HG02759 (cell line): ENCODE data around the gene RABGAP1L.
"Not testable (repeated sequence)": the region's sequence is repeated elsewhere in the genome, so short reads cannot be mapped to it uniquely, and the experiment has no call there.

ENCODE experiments used
- ATAC-seq: cut with Tn5 transposase; IDR thresholded peaks from one replicate; pipeline ENCODE4 v1.9.1; 2021; ENCODE audit warnings: mild to moderate bottlenecking, moderate library complexity; ENCODE audit not compliant: unreplicated experiment

Gene RABGAP1L

DNA sequence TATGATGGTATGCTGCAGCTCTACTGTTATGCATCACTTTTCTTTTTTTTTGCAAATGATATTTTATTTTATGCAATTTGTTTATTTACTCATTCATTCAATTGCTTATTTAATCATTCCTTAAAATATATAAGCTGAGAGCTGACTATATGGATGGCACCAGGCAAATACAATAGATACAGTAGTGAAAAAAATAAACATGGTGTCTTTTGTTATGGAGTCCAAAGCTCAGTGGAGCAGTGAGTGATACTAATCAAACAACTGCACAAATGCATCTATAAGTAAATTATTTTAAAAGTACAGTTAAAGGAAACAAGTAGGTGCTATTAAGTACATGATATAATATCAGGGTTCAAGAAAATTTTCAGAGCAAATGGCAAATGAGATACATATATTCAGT is 534.2 kb downstream of the RABGAP1L start:
- ATAC-seq, result not testable (repeated sequence)

GRCh38 chr1:174696026-174696821 is 536.9 kb downstream of the RABGAP1L start:
- no peak for ATAC-seq

GRCh38 chr1:174700314-174700713 is 541.0 kb downstream of the RABGAP1L start:
- no peak for ATAC-seq

- ATAC-seq, result no peak
Measured at GRCh38 chr1:174700775-174701174, 541.5 kb downstream of the RABGAP1L start.

- ATAC-seq, result no peak
Measured at GRCh38 chr1:174701565-174701964, 542.2 kb downstream of the RABGAP1L start.

GRCh38 chr1:174702011-174702410 is 542.7 kb downstream of the RABGAP1L start:
- no peak for ATAC-seq

DNA sequence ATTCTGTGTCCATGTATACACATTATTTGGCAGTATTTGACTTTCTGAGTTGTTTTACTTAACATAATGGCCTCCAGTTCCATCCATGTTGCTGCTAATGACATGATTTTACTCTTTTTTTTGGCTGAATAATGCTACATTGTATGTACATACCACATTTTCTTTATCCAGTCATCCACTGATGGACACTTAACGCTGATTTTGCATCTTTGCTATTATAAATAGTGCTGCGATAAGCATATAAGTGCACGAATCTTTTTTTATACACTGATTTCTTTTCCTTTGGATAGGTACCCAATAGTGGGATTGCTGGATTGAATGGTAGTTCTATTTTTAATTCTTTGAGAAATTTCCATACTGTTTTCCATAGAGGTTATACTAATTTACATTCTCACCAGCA is 544.0 kb downstream of the RABGAP1L start:
- ATAC-seq, result no peak

DNA sequence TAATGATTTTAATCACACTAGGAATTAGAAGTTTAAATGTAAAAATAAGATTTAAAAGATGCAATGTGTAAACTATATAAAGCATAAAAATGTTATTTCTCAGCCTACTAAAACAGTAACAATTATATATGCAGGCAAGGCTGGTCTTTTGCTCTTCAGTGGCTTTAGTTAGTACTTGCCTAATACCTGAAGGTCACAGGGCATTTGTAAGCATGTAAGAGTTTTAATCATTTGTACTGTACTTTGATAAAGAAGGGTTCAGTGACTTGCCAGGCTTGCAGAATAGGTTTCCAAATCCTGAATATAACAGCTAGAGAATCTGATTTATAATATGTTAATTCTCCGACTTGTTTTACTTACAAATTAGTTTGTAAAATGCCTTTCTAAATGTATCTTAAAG is 545.0 kb downstream of the RABGAP1L start:
- no peak for ATAC-seq

GRCh38 chr1:174710868-174711845 is 551.8 kb downstream of the RABGAP1L start:
- ATAC-seq, result no peak

DNA sequence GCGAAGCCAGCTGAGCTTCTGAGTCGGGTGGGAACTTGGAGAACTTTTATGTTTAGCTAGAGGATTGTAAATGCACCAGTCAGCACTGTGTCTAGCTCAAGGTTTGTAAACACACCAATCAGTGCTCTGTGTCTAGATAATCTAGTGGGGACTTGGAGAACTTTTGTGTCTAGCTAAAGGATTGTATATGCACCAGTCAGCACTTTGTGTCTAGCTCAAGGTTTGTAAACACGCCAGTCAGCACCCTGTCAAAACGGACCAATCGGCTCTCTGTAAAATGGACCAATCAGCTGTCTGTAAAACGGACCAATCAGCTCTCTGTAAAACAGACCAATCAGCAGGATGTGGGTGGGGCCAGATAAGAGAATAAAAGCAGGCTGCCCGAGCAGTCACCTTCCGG is 552.5 kb downstream of the RABGAP1L start:
- not testable (repeated sequence) for ATAC-seq

DNA sequence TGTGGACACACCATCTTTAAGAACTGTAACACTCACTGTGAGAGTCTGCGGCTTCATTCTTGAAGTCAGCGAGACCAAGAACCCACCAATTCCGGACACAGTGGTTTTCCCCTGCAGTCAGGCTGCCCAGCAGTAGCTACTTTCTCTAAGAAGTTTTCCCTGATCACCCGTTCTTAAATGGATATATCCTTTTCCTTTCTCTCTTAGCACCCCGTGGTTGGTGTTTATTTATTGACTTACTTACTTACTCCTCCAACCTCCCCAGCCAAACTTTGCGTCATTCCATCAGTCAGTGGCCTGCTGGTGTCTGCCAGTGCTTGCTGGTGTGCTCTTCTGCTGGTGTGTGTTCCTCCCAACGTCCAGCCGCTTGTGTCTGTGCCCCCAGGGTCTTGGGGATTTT is 553.2 kb downstream of the RABGAP1L start:
- ATAC-seq, result no peak

- ATAC-seq, result no peak
Measured at GRCh38 chr1:174713796-174714195, 554.5 kb downstream of the RABGAP1L start.

GRCh38 chr1:174719194-174719593 is 559.9 kb downstream of the RABGAP1L start:
- ATAC-seq, result no peak

- ATAC-seq, result no peak
Measured at GRCh38 chr1:174720618-174721017, 561.3 kb downstream of the RABGAP1L start.

DNA sequence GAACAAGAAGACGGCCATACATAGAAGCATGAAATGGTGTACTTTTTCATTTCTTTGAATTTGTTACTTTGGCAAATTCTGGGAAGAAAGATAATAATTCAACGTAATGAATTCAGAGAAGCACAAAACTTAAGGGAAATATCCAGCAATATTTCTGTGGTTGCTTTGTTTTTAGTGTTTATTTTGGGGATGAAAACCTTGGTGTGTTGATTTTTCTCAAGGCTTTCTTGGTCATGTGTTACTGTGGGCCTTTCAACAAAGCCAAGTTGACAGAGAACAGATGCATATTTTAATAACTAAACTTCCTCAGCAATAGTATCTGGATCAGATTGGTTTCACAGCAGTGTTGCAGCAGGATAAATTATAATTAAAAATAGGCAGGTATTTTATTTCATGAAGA is 561.9 kb downstream of the RABGAP1L start:
- no peak for ATAC-seq

- ATAC-seq, result no peak
Measured at GRCh38 chr1:174723816-174724215, 564.5 kb downstream of the RABGAP1L start.

DNA sequence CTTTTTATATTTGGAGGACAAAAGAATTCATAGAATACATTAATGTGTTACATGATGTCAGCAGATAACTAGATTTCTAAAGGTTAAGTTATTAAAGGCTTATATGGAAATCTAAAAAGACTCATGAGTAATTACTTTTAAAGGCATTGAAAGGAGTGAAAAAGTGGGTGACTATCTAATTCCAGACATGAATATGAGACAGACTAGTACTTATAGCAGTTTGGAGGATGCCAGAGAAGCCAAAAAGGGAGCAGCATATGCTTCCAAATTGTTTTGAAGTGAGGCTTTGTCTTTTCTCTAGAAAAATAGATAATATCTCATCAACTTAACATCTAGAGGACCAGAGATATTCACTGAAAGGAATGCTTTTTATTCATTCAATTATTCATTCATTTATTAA is 564.9 kb downstream of the RABGAP1L start:
- ATAC-seq, result no peak

DNA sequence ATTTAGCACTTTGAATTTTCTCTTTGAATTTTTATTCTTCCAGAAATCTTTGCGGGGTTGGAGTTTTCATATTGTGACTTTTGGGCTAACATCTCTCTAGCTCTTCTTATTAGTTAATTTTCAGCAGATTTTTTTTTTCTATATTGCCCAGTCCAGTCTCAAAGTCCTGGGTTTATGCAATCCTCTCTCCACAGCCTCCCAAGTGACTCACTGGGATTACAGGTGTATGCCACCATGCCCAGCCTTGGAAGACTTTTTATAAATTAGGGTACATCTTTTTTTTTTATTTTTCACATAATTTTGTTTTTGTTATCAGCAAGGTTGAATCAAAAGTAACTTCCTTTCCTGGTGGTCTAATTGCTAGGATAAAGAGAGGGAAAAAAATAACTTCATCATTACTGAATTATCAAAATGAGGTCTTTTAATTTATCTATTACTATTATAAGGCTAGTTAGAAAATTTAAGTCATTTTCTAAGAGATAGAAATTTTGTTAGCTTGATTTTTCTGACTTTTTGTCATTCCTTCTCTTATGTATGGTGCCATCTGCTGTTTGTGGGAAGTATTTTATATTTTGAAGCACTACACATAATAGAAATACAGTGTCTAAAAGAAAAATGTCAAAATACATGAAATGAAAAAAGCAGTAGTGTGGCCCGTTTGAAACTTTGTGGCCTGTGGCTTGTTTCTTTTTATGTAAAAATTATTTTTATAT is 567.0 kb downstream of the RABGAP1L start:
- ATAC-seq, result no peak

- no peak for ATAC-seq
Measured at GRCh38 chr1:174726880-174727585, 567.7 kb downstream of the RABGAP1L start.

DNA sequence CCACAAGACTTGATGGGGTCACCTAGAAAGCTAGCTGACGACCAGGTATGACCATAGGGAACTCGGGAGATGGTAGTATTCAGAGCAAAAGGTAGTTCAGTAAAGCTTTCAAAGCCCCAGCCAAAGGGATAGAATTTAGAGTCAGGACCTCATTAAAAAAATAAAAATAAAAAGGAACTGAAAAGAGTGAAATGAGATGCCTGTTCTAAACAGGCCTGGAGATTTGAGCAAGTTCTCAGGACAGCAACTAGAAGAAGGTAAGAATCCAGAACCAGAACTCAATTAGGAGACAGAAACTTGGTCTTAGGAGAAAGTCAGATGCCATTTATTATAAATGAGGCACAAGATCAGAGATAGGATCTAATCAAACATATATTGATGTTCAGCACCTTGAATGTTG is 575.0 kb downstream of the RABGAP1L start:
- no peak for ATAC-seq

GRCh38 chr1:174736831-174737230 is 577.5 kb downstream of the RABGAP1L start:
- no peak for ATAC-seq
